ENCODE measurements around the gene EOLA2. TPM values are rescaled to one million over a fixed set of nuclear protein-coding genes. Genes with fewer than 3 reads are reported as not detected.
"Not testable (repeated sequence)": the region's sequence is repeated elsewhere in the genome, so short reads cannot be mapped to it uniquely, and the experiment has no call there.

The EOLA2 gene
- total RNA-seq, 2 experiments from 2014 or later = 56.3 to 56.9 TPM

DNA sequence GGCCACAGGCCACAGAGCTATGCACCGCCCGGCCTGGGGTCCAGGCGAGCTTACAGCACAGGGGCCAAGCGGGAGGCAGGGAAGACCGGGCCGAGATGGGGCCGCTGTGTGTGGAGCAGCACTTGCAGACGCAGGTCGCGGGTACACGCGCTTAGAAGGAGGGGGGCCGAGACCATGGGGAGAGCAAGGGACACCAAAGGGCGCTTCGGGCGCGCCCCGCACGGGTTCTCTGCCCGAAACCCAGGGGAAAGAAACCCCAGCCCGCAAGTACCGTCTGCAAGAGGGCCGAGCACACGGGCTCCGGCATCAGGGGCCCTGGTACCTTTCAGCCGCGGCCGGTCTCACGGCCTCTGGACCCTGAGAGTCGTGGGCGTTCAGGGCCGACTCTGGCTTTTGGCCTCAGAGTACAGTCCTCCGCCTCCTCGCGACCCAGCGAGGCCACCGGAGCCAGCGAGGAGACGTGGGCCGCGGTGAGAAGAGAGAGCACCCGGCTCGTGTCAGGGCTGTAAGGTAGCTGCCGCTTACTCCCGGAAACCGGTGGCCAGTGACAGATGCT, 342 bp downstream of the EOLA2 start:
- POLR2A ChIA-PET = interaction anchor here (0.6 kb wide), 1 partner anchor 263 kb away, joined by 3 read pairs; no protein-coding TSS in a partner anchor
- CTCF ChIA-PET = interaction anchor here (1.0 kb wide), 1 partner anchor 757 kb away, joined by 5 read pairs; no protein-coding TSS in a partner anchor

DNA sequence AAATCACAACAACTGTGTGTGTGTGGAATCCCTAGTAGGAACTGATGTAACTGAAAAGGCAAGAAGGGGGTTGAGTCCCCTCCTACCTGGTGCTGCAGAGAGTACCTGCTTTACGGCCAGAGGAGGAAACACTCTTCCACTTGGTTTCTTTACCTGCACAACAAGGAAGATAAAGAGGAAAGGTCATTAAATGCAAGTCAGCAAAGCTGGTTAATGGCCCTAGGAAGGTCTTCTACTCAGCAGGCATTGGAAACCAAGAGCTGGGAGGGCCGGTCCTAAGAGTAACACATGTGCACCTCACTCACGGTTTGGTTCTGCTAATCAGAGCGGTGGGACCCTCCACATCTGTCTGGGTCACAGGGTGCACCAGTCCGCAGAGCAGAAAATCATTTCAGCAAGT, 963 bp downstream of the EOLA2 start:
- POLR2A ChIA-PET = not testable (repeated sequence)

DNA sequence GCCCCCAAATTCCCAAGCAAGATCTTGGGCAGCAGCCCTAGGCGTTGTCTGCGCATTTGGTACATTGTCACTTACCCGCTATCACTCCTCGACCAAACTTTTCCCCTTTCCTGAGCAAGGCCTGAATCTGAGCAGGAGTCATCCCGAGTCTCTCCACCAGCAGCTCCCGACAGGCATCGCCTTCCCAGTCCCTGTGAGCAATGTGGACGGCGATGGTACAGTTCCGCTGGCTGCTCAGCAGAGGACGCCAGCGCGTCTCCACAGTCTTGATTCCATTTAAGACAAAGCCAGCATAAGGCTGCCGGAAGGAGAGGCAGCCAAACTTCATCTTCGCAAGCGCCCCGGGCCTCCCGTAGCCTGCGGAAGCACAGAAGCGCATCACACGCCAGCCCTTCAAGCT, 4.7 kb downstream of the EOLA2 start:
- POLR2A ChIA-PET = not testable (repeated sequence)

More for the DNA sequence above, 963 bp downstream of the EOLA2 start:
- CTCF ChIA-PET = not testable (repeated sequence)

GRCh38 chrX:149932970-149933369, 5.3 kb downstream of the EOLA2 start:
- POLR2A ChIA-PET, CTCF ChIA-PET: not testable (repeated sequence)

More for the DNA sequence above, 4.7 kb downstream of the EOLA2 start:
- CTCF ChIA-PET = not testable (repeated sequence)

DNA sequence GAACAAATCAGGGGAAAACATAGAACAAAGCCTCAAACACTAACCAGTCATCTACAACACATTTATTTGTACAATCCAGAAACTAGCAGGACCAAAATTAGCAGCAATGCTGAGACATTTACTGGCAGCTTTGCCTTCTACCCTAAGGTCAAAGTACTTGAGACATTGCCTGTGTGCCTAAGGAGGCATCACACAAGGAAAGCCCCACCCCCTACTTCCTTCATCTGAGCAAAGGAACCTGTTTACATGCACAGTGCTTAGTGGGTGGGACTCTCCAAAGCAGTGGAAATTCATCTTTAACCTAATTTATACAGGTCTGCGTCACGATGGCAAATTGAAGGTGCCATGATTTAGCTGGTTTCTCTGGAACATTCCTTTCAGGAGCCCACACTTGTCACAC, 6.1 kb downstream of the EOLA2 start:
- POLR2A ChIA-PET, CTCF ChIA-PET: not testable (repeated sequence)

DNA sequence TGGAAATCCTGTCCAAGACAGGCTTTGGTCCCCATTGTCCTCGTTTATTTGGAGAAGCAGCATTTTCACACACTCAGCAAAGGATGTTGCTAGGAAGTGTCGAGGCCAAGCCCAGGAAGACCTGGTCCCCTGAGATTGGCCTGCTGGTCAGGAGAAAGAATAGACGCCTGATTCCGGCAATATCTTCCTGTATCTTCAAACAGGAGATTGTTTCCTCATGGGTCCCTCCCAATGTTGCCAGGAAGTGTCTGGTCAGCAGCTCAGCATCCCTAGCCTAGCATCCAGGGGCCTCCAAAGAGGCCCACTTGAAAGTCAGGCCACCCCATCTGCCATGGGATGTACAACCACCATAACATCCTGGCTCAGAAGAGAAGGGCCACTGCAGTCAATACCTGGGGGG, 6.9 kb downstream of the EOLA2 start:
- CTCF ChIA-PET, POLR2A ChIA-PET: not testable (repeated sequence)

DNA sequence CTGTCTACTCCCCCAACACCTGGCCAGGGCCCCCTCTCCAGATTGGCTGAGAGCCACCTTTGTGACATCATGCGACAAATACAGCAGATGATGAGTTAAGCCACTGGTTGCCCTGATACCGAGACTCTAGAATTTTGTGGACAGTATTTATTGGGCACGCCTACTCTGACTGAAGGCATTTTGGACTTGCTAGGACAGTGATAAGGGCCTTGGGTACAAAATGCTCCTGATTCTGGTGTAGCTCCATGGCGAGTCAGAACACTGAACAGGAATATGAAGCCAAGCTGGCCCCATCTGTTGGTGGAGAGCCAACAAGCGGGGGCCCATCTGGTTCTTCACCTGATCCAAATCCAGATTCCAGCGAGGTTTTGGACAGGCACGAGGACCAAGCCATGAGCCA, 8.9 kb downstream of the EOLA2 start, which contains the start of gene HSFX4:
Gene HSFX4, plus strand, starts transcription at position 174 of the 400 bp plus-strand sequence. Its CDS starts 72 bp downstream, at position 246.
- POLR2A ChIA-PET, CTCF ChIA-PET: not testable (repeated sequence)

GRCh38 chrX:149928635-149929034, 9.7 kb downstream of the EOLA2 start:
- CTCF ChIA-PET, POLR2A ChIA-PET: not testable (repeated sequence)

DNA sequence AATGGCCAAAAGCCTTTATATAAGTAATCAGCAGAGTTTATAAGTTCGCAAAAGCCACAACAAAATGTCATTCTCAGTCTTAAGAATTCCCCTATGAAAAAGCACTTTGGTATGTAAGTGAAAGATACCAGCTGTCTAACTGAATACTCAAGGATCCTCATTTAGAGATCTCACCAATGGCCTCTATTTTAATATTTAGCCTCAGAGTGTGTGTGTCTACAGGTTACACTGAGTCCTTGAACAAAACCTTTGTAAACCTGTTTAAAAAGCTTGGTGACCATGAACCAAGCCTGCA, 10.4 kb downstream of the EOLA2 start:
- POLR2A ChIA-PET = not testable (repeated sequence)

GRCh38 chrX:149927245-149927963, 10.9 kb downstream of the EOLA2 start:
- CTCF ChIA-PET, POLR2A ChIA-PET: not testable (repeated sequence)

More for the DNA sequence above, 10.4 kb downstream of the EOLA2 start:
- CTCF ChIA-PET = not testable (repeated sequence)

GRCh38 chrX:149924434-149924833, 13.9 kb downstream of the EOLA2 start:
- POLR2A ChIA-PET, CTCF ChIA-PET: not testable (repeated sequence)

DNA sequence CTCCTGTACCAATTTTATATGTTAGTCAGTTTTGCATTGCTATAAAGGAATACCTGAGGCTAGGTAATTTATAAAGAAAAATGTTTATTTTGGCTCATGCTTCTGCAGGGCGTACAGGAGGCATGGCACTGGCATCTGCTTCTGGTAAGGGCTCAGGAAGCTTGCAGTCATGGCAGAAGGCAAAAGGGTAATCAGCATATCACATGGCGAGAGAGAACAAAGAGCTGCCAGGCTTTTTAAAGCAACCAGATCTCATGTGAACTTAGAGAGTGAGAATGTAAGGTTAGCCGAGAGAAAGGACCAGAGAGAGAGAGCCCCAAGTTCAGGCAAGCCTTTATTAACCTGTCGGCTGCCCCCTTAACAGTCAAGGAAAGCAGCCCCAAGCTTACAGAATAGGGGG, 14.5 kb downstream of the EOLA2 start:
- POLR2A ChIA-PET, CTCF ChIA-PET: not testable (repeated sequence)

GRCh38 chrX:149916745-149917392, 21.4 kb downstream of the EOLA2 start:
- POLR2A ChIA-PET = no interaction called here
- CTCF ChIA-PET = no interaction called here

DNA sequence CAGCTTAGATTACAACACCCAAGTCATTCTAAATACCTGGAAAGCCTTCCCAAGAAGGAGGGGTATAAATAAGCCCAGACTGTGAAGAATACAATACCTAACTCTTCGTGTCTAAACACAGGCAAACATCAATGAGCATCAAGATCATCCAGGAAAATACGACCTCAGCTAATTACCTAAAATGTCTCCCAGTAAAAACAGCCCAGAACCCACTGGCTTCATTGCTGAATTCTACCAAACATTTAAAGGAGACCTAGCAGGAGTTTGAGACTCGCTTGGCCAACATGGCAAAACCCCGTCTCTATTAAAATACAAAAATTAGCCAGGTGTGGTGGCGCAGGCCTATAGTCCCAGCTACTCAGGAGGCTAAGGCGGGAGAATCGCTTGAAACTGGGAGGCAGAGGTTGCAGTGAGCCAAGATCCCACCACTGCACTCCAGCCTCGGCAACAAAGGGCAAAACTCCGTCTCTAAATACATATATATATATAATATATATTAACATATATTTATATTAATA, 28.1 kb downstream of the EOLA2 start:
- CTCF ChIA-PET = no interaction called here
- POLR2A ChIA-PET = interaction anchor here (0.6 kb wide), 1 partner anchor 81 kb away, joined by 6 read pairs; no protein-coding TSS in a partner anchor

GRCh38 chrX:149909324-149910177, 28.7 kb downstream of the EOLA2 start:
- CTCF ChIA-PET = no interaction called here
- POLR2A ChIA-PET = interaction anchor here (0.6 kb wide), 1 partner anchor 80 kb away, joined by 6 read pairs; no protein-coding TSS in a partner anchor

GRCh38 chrX:149908727-149909126, 29.6 kb downstream of the EOLA2 start:
- CTCF ChIA-PET = no interaction called here

GRCh38 chrX:149908308-149908707, 30.0 kb downstream of the EOLA2 start:
- ChIA-PET POLR2A (no interaction called here), CTCF (no interaction called here)

More at GRCh38 chrX:149908727-149909126, 29.6 kb downstream of the EOLA2 start:
- POLR2A ChIA-PET = no interaction called here

GRCh38 chrX:149903889-149904748, 34.2 kb downstream of the EOLA2 start:
- ChIA-PET POLR2A (no interaction called here), CTCF (no interaction called here)

- ChIA-PET POLR2A (no interaction called here), CTCF (no interaction called here)
These were observed 39.7 kb downstream of the EOLA2 start for GRCh38 chrX:149898554-149898953.

Measured in activated CD8-positive, alpha-beta memory T cell treated with anti-CD3 and anti-CD28 coated beads for 36 hours (primary cell).